Fibroblast of villous mesenchyme (primary cell): Measurements from ENCODE around the gene XYLT1. TPM values are rescaled to one million over a fixed set of nuclear protein-coding genes. Genes with fewer than 3 reads are reported as not detected.

Source experiments
- DNase-seq: peaks from one replicate; pipeline ENCODE4 v3.0.0-alpha.2; 2010; ENCODE audit warnings: low read depth
- H3K4me3 ChIP-seq: 2 replicates; pipeline ENCODE4 v1.5.1; 2011; ENCODE audit warnings: low read depth, mild to moderate bottlenecking, low read length
- CTCF ChIP-seq: IDR thresholded peaks from 2 replicates; pipeline ENCODE4 v1.5.1; 2012; ENCODE audit warnings: low read depth, mild to moderate bottlenecking, low read length; ENCODE audit not compliant: insufficient read depth
- total RNA-seq: library from RNA; depleted of rRNA; stranded (reverse); fragments of >200 nt; gene quantifications from 2 replicates; pipeline ENCODE4 v1.2.3, GENCODE V29; 2012

Gene XYLT1
- total RNA-seq, 1 donor = 2.6 TPM

GRCh38 chr16:17318238-17318637 is 152.5 kb downstream of the XYLT1 start:
- H3K4me3 ChIP-seq = no peak overlapping the region
- TF ChIP-seq CTCF = no peak
- peak; percentile 68 for DNase-seq

- H3K4me3 ChIP-seq = no peak overlapping the region
- no peak for TF ChIP-seq CTCF
- DNase-seq = no peak
These were observed 154.8 kb downstream of the XYLT1 start for GRCh38 chr16:17316005-17316404.

GRCh38 chr16:17313793-17314547 is 156.8 kb downstream of the XYLT1 start:
- DNase-seq = no peak
- H3K4me3 ChIP-seq = no peak overlapping the region
- no peak for TF ChIP-seq CTCF

- peak; percentile 57 for DNase-seq
- TF ChIP-seq CTCF = no peak
- H3K4me3 ChIP-seq = no peak overlapping the region
These were observed 157.6 kb downstream of the XYLT1 start for GRCh38 chr16:17313085-17313611.

GRCh38 chr16:17312094-17312710 is 158.6 kb downstream of the XYLT1 start:
- DNase-seq = no peak
- no peak overlapping the region for H3K4me3 ChIP-seq
- TF ChIP-seq CTCF = no peak

GRCh38 chr16:17311333-17312093 is 159.2 kb downstream of the XYLT1 start:
- H3K4me3 ChIP-seq = no peak overlapping the region
- no peak for TF ChIP-seq CTCF
- DNase-seq = no peak
